ENCODE data around the gene ST6GAL1.

Gene ST6GAL1

DNA sequence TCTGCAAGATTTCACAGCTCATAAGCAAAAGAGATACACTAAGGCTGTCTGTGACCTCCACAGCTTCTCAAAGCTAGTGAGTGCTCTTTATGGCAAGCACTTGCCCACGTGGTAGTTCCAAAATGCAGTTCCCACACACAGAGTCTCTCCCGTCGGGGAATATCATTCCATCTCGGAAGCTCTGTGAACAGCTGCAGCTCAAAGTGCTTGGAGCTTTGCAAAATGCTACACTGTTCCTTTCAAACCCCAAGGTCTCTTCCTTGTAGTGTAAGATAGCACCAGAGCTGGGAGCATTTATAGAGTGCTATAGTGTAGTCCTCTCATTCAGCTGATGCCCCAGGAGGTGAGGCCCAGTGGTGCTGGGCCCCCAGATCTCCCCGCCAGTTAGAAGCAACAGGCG lies 36.1 kb downstream of the ST6GAL1 start:
- TF ChIP-seq EP300 (IDR thresholded peaks at IDR 0.05; ENCODE audit: borderline replicate concordance) = no peak
- no peak for TF ChIP-seq EGR1 (IDR thresholded peaks at IDR 0.05)
- no peak for TF ChIP-seq CEBPB (IDR thresholded peaks at IDR 0.05)
- no peak for TF ChIP-seq CREB1 (IDR thresholded peaks at IDR 0.05; ENCODE audit: low read depth)
- TF ChIP-seq NFIC (IDR thresholded peaks at IDR 0.05) = no peak
- no peak for TF ChIP-seq YY1 (IDR thresholded peaks at IDR 0.05; ENCODE audit: low read depth)
- no peak for TF ChIP-seq TEAD4 (IDR thresholded peaks at IDR 0.05)
- TF ChIP-seq TCF12 (IDR thresholded peaks at IDR 0.05; ENCODE audit: low read depth) = no peak
- no peak for TF ChIP-seq REST (IDR thresholded peaks at IDR 0.05; ENCODE audit: low read depth)
- no peak for TF ChIP-seq ZBTB7A (IDR thresholded peaks at IDR 0.05; ENCODE audit: low read depth)
- TF ChIP-seq USF1 (IDR thresholded peaks at IDR 0.05) = no peak

- TF ChIP-seq REST (IDR thresholded peaks at IDR 0.05; ENCODE audit: low read depth) (no peak), TEAD4 (IDR thresholded peaks at IDR 0.05) (no peak), CEBPB (IDR thresholded peaks at IDR 0.05) (no peak), ZBTB7A (IDR thresholded peaks at IDR 0.05; ENCODE audit: low read depth) (no peak), TAF1 (IDR thresholded peaks at IDR 0.05; ENCODE audit: low read depth) (no peak), EP300 (IDR thresholded peaks at IDR 0.05; ENCODE audit: borderline replicate concordance) (no peak), USF1 (IDR thresholded peaks at IDR 0.05) (no peak), MAX (IDR thresholded peaks at IDR 0.05) (no peak), CREB1 (IDR thresholded peaks at IDR 0.05; ENCODE audit: low read depth) (no peak), NFIC (IDR thresholded peaks at IDR 0.05) (no peak), YY1 (IDR thresholded peaks at IDR 0.05; ENCODE audit: low read depth) (no peak)
These were observed 37.4 kb downstream of the ST6GAL1 start for GRCh38 chr3:186967686-186968085.

DNA sequence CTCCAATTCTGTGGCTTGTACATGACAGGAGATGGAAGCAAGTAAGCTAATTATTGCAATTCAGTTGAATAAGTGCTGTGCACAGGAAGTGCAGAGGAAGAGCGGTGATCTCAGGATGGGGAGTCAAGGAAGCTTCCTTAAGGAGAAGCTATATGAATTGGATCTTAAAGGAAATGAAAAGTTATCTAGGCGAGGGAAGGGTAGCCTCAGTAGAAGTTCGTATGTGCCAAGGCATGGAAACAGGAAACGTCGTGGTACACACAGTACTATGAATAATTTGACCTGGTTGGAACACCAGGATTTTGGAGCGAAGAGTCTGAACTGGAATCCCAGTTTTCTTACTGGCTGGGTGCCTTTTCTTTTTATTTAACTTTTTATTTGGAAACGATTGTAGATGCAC lies 39.3 kb downstream of the ST6GAL1 start:
- no peak for TF ChIP-seq REST (IDR thresholded peaks at IDR 0.05; ENCODE audit: low read depth)
- no peak for TF ChIP-seq CREB1 (IDR thresholded peaks at IDR 0.05; ENCODE audit: low read depth)
- TF ChIP-seq NFIC (IDR thresholded peaks at IDR 0.05) = no peak
- no peak for TF ChIP-seq EP300 (IDR thresholded peaks at IDR 0.05; ENCODE audit: borderline replicate concordance)
- TF ChIP-seq TEAD4 (IDR thresholded peaks at IDR 0.05) = no peak
- no peak for TF ChIP-seq TCF12 (IDR thresholded peaks at IDR 0.05; ENCODE audit: low read depth)
- no peak for TF ChIP-seq TAF1 (IDR thresholded peaks at IDR 0.05; ENCODE audit: low read depth)
- no peak for TF ChIP-seq EGR1 (IDR thresholded peaks at IDR 0.05)
- TF ChIP-seq USF1 (IDR thresholded peaks at IDR 0.05) = no peak
- TF ChIP-seq CEBPB (IDR thresholded peaks at IDR 0.05) = no peak
- no peak for TF ChIP-seq ZBTB7A (IDR thresholded peaks at IDR 0.05; ENCODE audit: low read depth)
- no peak for TF ChIP-seq YY1 (IDR thresholded peaks at IDR 0.05; ENCODE audit: low read depth)
- TF ChIP-seq RAD21 (IDR thresholded peaks at IDR 0.05; ENCODE audit: low read depth) = no peak
- no peak for TF ChIP-seq MAX (IDR thresholded peaks at IDR 0.05)
- no peak for TF ChIP-seq FOXM1 (IDR thresholded peaks at IDR 0.05; ENCODE audit: borderline replicate concordance, low read depth)

GRCh38 chr3:186971578-186971977 lies 41.3 kb downstream of the ST6GAL1 start:
- TF ChIP-seq TAF1 (IDR thresholded peaks at IDR 0.05; ENCODE audit: low read depth) (no peak), REST (IDR thresholded peaks at IDR 0.05; ENCODE audit: low read depth) (no peak), TEAD4 (IDR thresholded peaks at IDR 0.05) (no peak)

Data from Ishikawa (cell line).